Tibial nerve (tissue), 4 donors: ENCODE data around the gene AFF3. TPM values are rescaled to one million over a fixed set of nuclear protein-coding genes. Genes with fewer than 3 reads are reported as not detected.

Experiments
- DNase-seq, 2 donors: peaks; one replicate each; pipeline ENCODE4 v3.0.0-alpha.2; 2019; ENCODE audit warnings: low spot score in 2 of 2
- H3K27ac ChIP-seq, 4 donors: fragments of 200-600 bp; sonication (generic) in 3 of 4; one replicate each; pipeline ENCODE4 v1.5.1; 2017 to 2019; ENCODE audit warnings: mild to moderate bottlenecking in 1 of 4
- H3K27me3 ChIP-seq, 2 donors: fragments of 200-600 bp; sonication (generic) in 1 of 2; one replicate each; pipeline versions ENCODE4 v1.5.1 to v1.6.0; 2017 to 2019
- H3K36me3 ChIP-seq, 3 donors: fragments of 200-600 bp; sonication (generic); one replicate each; pipeline ENCODE4 v1.5.1; 2018 to 2019
- H3K4me1 ChIP-seq, 4 donors: fragments of 200-600 bp; sonication (generic) in 3 of 4; one replicate each; pipeline ENCODE4 v1.5.1; 2017 to 2019
- H3K4me3 ChIP-seq, 4 donors: fragments of 200-600 bp; sonication (generic) in 3 of 4; one replicate each; pipeline ENCODE4 v1.5.1; 2017 to 2019; ENCODE audit warnings: mild to moderate bottlenecking in 1 of 4, moderate library complexity in 1 of 4
- H3K9me3 ChIP-seq, 4 donors: fragments of 200-600 bp; sonication (generic) in 3 of 4; one replicate each; pipeline ENCODE4 v1.5.1; 2017 to 2019
- EP300 ChIP-seq, 2 donors: sonication (generic); formaldehyde crosslinking; IDR thresholded peaks; one replicate each; pipeline ENCODE4 v1.6.1; 2017; ENCODE audit warnings: antibody characterized with exemption in 2 of 2, mild to moderate bottlenecking in 1 of 2
- POLR2A ChIP-seq, 2 donors: fragments of 450-650 bp; IDR thresholded peaks; one replicate each; pipeline ENCODE4 v1.6.1; 2017; ENCODE audit warnings: antibody characterized with exemption in 2 of 2, mild to moderate bottlenecking in 2 of 2, moderate library complexity in 2 of 2
- whole genome bisulfite sequencing, 2 donors: methylation state at CpG; one replicate each; pipeline ENCODE4 v1.1.5; 2018; 5-methylcytosine and 5-hydroxymethylcytosine counted together
- total RNA-seq, 4 donors: library from RNA; depleted of rRNA; stranded (reverse); fragments of >200 nt; gene quantifications; one replicate each; pipeline ENCODE4 v1.1.0, GENCODE V29; 2016
- TF ChIP-seq, protein P1 (sequence below), 5 experiments: fragments of 200-600 bp in 3 of 5; fragments of 450-650 bp in 2 of 5; sonication (generic) in 3 of 5; IDR thresholded peaks; one replicate each; pipeline ENCODE4 v1.5.1; 2016 to 2019; ENCODE audit warnings: antibody characterized with exemption in 5 of 5, mild to moderate bottlenecking in 3 of 5, moderate library complexity in 2 of 5

Gene AFF3
- total RNA-seq, 4 donors from 2014 or later, result 7.2 to 36.0 (median 21.4) TPM

DNA sequence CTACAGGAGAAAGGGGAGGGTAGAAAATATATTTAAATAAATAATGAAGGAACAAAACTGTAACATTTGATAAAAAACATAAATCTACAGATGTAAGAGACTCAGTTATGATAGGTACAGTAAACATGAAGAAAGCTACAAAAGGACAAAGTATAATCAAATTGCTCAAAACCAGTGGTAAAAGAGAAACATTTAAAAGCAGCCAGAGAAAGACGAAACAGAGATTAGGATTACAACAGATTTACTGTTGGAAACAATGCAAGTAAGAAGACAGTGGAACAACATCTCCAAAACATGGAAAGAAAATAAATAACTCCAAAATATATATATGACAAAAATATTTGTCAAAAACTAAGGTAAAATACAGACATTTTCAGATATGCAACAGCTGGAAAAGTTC is 344.9 kb downstream of the AFF3 start:
- TF ChIP-seq EP300 (IDR thresholded peaks at IDR 0.05) (no peak), POLR2A (IDR thresholded peaks at IDR 0.05) (no peak)
- TF ChIP-seq, protein P1, sequence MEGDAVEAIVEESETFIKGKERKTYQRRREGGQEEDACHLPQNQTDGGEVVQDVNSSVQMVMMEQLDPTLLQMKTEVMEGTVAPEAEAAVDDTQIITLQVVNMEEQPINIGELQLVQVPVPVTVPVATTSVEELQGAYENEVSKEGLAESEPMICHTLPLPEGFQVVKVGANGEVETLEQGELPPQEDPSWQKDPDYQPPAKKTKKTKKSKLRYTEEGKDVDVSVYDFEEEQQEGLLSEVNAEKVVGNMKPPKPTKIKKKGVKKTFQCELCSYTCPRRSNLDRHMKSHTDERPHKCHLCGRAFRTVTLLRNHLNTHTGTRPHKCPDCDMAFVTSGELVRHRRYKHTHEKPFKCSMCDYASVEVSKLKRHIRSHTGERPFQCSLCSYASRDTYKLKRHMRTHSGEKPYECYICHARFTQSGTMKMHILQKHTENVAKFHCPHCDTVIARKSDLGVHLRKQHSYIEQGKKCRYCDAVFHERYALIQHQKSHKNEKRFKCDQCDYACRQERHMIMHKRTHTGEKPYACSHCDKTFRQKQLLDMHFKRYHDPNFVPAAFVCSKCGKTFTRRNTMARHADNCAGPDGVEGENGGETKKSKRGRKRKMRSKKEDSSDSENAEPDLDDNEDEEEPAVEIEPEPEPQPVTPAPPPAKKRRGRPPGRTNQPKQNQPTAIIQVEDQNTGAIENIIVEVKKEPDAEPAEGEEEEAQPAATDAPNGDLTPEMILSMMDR (IDR thresholded peaks at IDR 0.05), result no peak
- Histone ChIP-seq H3K4me1 (no peaks in the 10 kb centered on the region), H3K9me3 (peaks cover 0 to 20% (median 0%) of the 10 kb centered on the region in 4 donors), H3K4me3 (no peak overlapping the region), H3K27ac (no peak overlapping the region), H3K27me3 (no peaks in the 10 kb centered on the region), H3K36me3 (no peaks in the 10 kb centered on the region)
- no peak for DNase-seq
- 96 to 97% methylated on average over 1 of the region's 1 CpG for WGBS, 2 donors

DNA sequence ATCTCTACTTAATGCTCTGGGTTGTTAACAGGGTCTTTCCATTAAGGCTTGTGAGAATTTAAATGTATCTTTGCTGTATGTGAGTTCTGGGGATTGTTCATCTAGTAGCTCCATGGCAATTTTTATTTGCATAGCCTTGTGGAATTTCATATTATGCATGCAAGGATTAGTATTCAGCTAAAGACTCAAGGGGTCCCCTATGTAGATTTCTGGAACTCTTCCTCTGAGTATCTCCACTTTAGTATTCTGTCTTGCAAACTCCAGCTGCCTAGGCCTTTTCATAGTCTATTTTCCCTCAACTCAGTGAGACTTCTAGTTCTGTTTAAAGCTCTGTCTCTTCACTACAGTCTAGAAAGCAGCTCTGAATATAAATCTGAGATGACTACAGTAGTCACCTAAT is 348.0 kb downstream of the AFF3 start:
- Histone ChIP-seq H3K36me3 (no peaks in the 10 kb centered on the region), H3K27me3 (no peaks in the 10 kb centered on the region), H3K9me3 (peaks cover 0 to 20% (median 0%) of the 10 kb centered on the region in 4 donors), H3K4me3 (no peak overlapping the region), H3K4me1 (no peaks in the 10 kb centered on the region), H3K27ac (no peak overlapping the region)
- TF ChIP-seq POLR2A (IDR thresholded peaks at IDR 0.05), result no peak
- TF ChIP-seq, protein P1 (IDR thresholded peaks at IDR 0.05), result no peak
- no peak for TF ChIP-seq EP300 (IDR thresholded peaks at IDR 0.05)
- DNase-seq, result no peak

DNA sequence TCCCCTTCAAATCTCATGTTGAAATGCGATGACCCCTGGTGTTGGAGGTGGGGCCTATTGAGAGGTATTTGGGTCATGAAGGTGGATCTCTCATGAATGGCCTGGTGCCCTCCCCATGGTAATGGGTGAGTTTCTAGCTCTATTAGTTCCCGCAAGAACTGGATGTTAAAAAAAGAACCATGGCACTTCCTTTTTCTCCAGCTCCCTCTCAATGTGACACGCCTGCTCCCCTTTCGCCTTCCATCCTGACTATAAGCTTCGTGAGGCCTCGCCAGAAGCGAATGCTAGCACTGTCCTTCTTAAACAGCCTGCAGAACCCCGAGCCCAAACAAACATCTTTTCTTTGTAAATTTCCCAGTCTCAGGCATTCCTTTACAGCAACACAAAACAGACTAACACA is 349.4 kb downstream of the AFF3 start:
- TF ChIP-seq, protein P1 (IDR thresholded peaks at IDR 0.05), result no peak
- TF ChIP-seq EP300 (IDR thresholded peaks at IDR 0.05) (no peak), POLR2A (IDR thresholded peaks at IDR 0.05) (no peak)
- no peak for DNase-seq
- Histone ChIP-seq H3K4me1 (no peaks in the 10 kb centered on the region), H3K9me3 (peaks cover 0 to 17% (median 0%) of the 10 kb centered on the region in 4 donors), H3K27me3 (no peaks in the 10 kb centered on the region), H3K27ac (no peak overlapping the region), H3K36me3 (no peaks in the 10 kb centered on the region), H3K4me3 (no peak overlapping the region)
- 87% methylated on average over 8 of the region's 8 CpGs for WGBS, 2 donors

DNA sequence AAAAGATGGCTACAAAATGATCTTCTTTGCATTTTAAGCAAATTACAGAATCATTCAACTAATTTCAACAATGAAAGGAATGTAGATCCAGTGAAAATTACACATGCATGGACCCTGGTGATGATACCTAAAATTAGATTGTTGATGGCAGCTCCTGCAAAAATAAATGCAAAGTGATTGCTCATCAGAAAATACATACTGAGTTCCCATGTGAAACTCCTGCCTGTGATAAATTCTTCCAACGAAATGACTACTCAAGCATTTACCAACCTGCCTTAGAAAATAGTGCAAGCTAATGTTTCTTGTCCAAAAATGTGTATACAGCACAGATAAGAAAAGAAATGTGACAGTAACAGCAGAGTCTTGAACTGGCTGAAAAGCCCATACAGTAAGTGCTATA is 352.5 kb downstream of the AFF3 start:
- no peaks in the 10 kb centered on the region for H3K36me3 ChIP-seq
- no peaks in the 10 kb centered on the region for H3K9me3 ChIP-seq
- no peak overlapping the region for H3K4me3 ChIP-seq
- 54 to 62% methylated on average over 1 of the region's 1 CpG for WGBS, 2 donors
- H3K27me3 ChIP-seq, result no peaks in the 10 kb centered on the region
- no peak for TF ChIP-seq EP300 (IDR thresholded peaks at IDR 0.05)
- TF ChIP-seq, protein P1 (IDR thresholded peaks at IDR 0.05), result no peak
- no peak for TF ChIP-seq POLR2A (IDR thresholded peaks at IDR 0.05)
- no peak overlapping the region for H3K27ac ChIP-seq
- no peaks in the 10 kb centered on the region for H3K4me1 ChIP-seq
- no peak for DNase-seq

DNA sequence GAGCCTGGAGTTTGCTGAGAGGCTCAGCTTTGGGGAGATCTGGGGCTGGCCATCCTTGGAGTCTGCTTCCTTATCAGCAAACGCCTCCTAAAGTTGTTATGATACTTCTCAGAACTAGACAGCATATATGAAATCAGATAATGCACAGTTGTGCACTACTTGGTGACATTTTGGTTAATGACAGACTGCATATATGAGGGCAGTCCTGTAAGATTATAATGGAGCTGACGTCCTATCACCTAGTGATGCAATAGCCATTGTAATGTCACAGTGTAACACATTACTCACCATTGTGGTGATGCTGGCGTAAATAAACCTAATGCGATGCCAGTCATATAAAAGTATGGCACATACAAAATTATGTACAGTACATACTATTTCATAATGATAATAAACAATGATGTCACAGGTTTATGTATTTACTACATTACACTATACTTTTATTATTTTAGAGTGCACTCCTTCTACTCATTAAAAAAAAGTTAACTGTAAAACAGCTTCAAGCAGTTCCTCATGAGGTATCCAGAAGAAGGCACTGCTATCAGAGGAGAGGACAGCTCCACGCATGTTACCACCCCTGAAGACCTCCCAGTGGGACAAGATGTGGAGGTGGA is 354.5 kb downstream of the AFF3 start:
- Histone ChIP-seq H3K36me3 (no peaks in the 10 kb centered on the region), H3K9me3 (no peaks in the 10 kb centered on the region), H3K4me1 (no peaks in the 10 kb centered on the region), H3K27ac (no peak overlapping the region), H3K4me3 (no peak overlapping the region), H3K27me3 (no peaks in the 10 kb centered on the region)
- TF ChIP-seq, protein P1 (IDR thresholded peaks at IDR 0.05), result no peak
- TF ChIP-seq EP300 (IDR thresholded peaks at IDR 0.05), result no peak
- WGBS, 2 donors, result 83 to 85% methylated on average over 5 of the region's 5 CpGs
- no peak for DNase-seq
